Thymus (tissue), 11 donors: ENCODE results near the gene CUX1. TPM values are rescaled to one million over a fixed set of nuclear protein-coding genes. Genes with fewer than 3 reads are reported as not detected.

Source experiments
- DNase-seq, 9 donors: peaks; one replicate each; pipeline ENCODE4 v3.0.0-alpha.2; 2013; ENCODE audit warnings: low spot score in 9 of 9, low read depth in 6 of 9, missing footprints in 1 of 9
- H3K27ac ChIP-seq, 2 donors: one replicate each; pipeline ENCODE4 v1.5.1; 2013; ENCODE audit warnings: control low read depth in 1 of 2, low read depth in 1 of 2, low read length in 1 of 2, mild to moderate bottlenecking in 1 of 2, moderate library complexity in 1 of 2
- H3K27me3 ChIP-seq, 2 donors: one replicate each; pipeline ENCODE4 v1.5.1; 2013; ENCODE audit warnings: low read length in 1 of 2; ENCODE audit not compliant: control insufficient read depth in 2 of 2, insufficient read depth in 1 of 2
- H3K36me3 ChIP-seq, 2 donors: one replicate each; pipeline ENCODE4 v1.5.1; 2013; ENCODE audit warnings: low read length in 1 of 2, mild to moderate bottlenecking in 1 of 2, moderate library complexity in 1 of 2; ENCODE audit not compliant: control insufficient read depth in 2 of 2, insufficient read depth in 2 of 2
- H3K4me1 ChIP-seq, 2 donors: one replicate each; pipeline ENCODE4 v1.5.1; 2013; ENCODE audit warnings: low read length in 2 of 2; ENCODE audit not compliant: control insufficient read depth in 2 of 2, insufficient read depth in 2 of 2
- H3K4me3 ChIP-seq, 2 donors: one replicate each; pipeline ENCODE4 v1.5.1; 2013; ENCODE audit warnings: low read length in 2 of 2, control low read depth in 1 of 2, mild to moderate bottlenecking in 1 of 2
- H3K9me3 ChIP-seq, 2 donors: one replicate each; pipeline ENCODE4 v1.5.1; 2013; ENCODE audit warnings: low read length in 1 of 2, mild to moderate bottlenecking in 1 of 2; ENCODE audit not compliant: control insufficient read depth in 2 of 2, insufficient read depth in 1 of 2
- WGBS: extraction: QIAGEN DNeasy Blood & Tissue Kit; methylation state at CpG from one replicate; pipeline ENCODE4 v1.1.7; 2013; 5-methylcytosine and 5-hydroxymethylcytosine counted together
- polyA plus RNA-seq: library from polyadenylated mRNA; stranded (reverse); fragments of 200-250 nt; gene quantifications from one replicate; pipeline ENCODE4 v1.2.3, GENCODE V29; 2013
- total RNA-seq: library from RNA; stranded (reverse); fragments of 120-200 nt; gene quantifications from one replicate; pipeline ENCODE4 v1.2.4, GENCODE V29; 2013
- donor health status: healthy.

CUX1 gene
- total and polyA plus RNA-seq, 2 donors, result 27.8 to 35.0 TPM

GRCh38 chr7:102188746-102189145, 371.3 kb downstream of the CUX1 start:
- Histone ChIP-seq H3K9me3 (no peaks in the 10 kb centered on the region), H3K27me3 (no peaks in the 10 kb centered on the region), H3K4me1 (peaks cover 0 to 6% of the 10 kb centered on the region in 2 donors), H3K36me3 (peaks cover 64 to 79% of the 10 kb centered on the region in 2 donors), H3K4me3 (no peak overlapping the region), H3K27ac (peak overlapping the region in 1 of 2 donors; percentile 58)
- no peak for DNase-seq
- WGBS, result 94% methylated on average over 7 of the region's 7 CpGs

GRCh38 chr7:102189756-102190155, 372.3 kb downstream of the CUX1 start:
- Histone ChIP-seq H3K4me1 (peaks cover 0 to 6% of the 10 kb centered on the region in 2 donors), H3K27me3 (no peaks in the 10 kb centered on the region), H3K9me3 (no peaks in the 10 kb centered on the region), H3K4me3 (no peak overlapping the region), H3K36me3 (peaks cover 66 to 79% of the 10 kb centered on the region in 2 donors), H3K27ac (no peak overlapping the region)
- WGBS, result 97% methylated on average over 7 of the region's 7 CpGs
- DNase-seq, result no peak

- H3K9me3 ChIP-seq, result no peaks in the 10 kb centered on the region
- WGBS, result 97% methylated on average over 13 of the region's 13 CpGs
- H3K36me3 ChIP-seq, result peaks cover 64 to 78% of the 10 kb centered on the region in 2 donors
- H3K4me1 ChIP-seq, result peaks cover 0 to 5% of the 10 kb centered on the region in 2 donors
- DNase-seq, result no peak
- H3K27me3 ChIP-seq, result no peaks in the 10 kb centered on the region
- no peak overlapping the region for H3K27ac ChIP-seq
- H3K4me3 ChIP-seq, result no peak overlapping the region
Measured at GRCh38 chr7:102190776-102191350, 373.4 kb downstream of the CUX1 start.

- peaks cover 0 to 7% of the 10 kb centered on the region in 2 donors for H3K4me1 ChIP-seq
- H3K27ac ChIP-seq, result no peak overlapping the region
- peaks cover 72 to 83% of the 10 kb centered on the region in 2 donors for H3K36me3 ChIP-seq
- H3K4me3 ChIP-seq, result no peak overlapping the region
- 95% methylated on average over 17 of the region's 17 CpGs for WGBS
- no peaks in the 10 kb centered on the region for H3K27me3 ChIP-seq
- no peak for DNase-seq
- H3K9me3 ChIP-seq, result no peaks in the 10 kb centered on the region
Measured at GRCh38 chr7:102191556-102192379, 374.3 kb downstream of the CUX1 start.

GRCh38 chr7:102192790-102193189, 375.4 kb downstream of the CUX1 start:
- H3K4me3 ChIP-seq, result no peak overlapping the region
- no peak overlapping the region for H3K27ac ChIP-seq
- peaks cover 82 to 91% of the 10 kb centered on the region in 2 donors for H3K36me3 ChIP-seq
- H3K27me3 ChIP-seq, result no peaks in the 10 kb centered on the region
- H3K4me1 ChIP-seq, result peaks cover 0 to 7% of the 10 kb centered on the region in 2 donors
- H3K9me3 ChIP-seq, result no peaks in the 10 kb centered on the region
- 97% methylated on average over 3 of the region's 3 CpGs for WGBS
- no peak for DNase-seq

- Histone ChIP-seq H3K4me1 (peaks cover 0 to 4% of the 10 kb centered on the region in 2 donors), H3K27me3 (no peaks in the 10 kb centered on the region), H3K4me3 (no peak overlapping the region), H3K27ac (no peak overlapping the region), H3K9me3 (no peaks in the 10 kb centered on the region), H3K36me3 (peaks cover 88 to 94% of the 10 kb centered on the region in 2 donors)
- no peak for DNase-seq
- 99% methylated on average over 8 of the region's 8 CpGs for WGBS
Measured at GRCh38 chr7:102193806-102194205, 376.4 kb downstream of the CUX1 start.

- Histone ChIP-seq H3K4me3 (no peak overlapping the region), H3K36me3 (peaks cover 88 to 94% of the 10 kb centered on the region in 2 donors), H3K27ac (peak overlapping the region in 1 of 2 donors; percentile 43), H3K4me1 (peaks cover 0 to 4% of the 10 kb centered on the region in 2 donors), H3K27me3 (no peaks in the 10 kb centered on the region), H3K9me3 (no peaks in the 10 kb centered on the region)
- DNase-seq, result no peak
- WGBS, result 98% methylated on average over 34 of the region's 34 CpGs
Measured at GRCh38 chr7:102195361-102195760, 377.9 kb downstream of the CUX1 start.

GRCh38 chr7:102196028-102196427, 378.6 kb downstream of the CUX1 start:
- H3K4me3 ChIP-seq, result no peak overlapping the region
- no peaks in the 10 kb centered on the region for H3K9me3 ChIP-seq
- no peak for DNase-seq
- WGBS, result 97% methylated on average over 25 of the region's 25 CpGs
- H3K27ac ChIP-seq, result peak overlapping the region in 1 of 2 donors; percentile 43
- H3K27me3 ChIP-seq, result no peaks in the 10 kb centered on the region
- H3K4me1 ChIP-seq, result peaks cover 0 to 4% of the 10 kb centered on the region in 2 donors
- peaks cover 89 to 94% of the 10 kb centered on the region in 2 donors for H3K36me3 ChIP-seq

GRCh38 chr7:102197161-102197560, 379.7 kb downstream of the CUX1 start:
- Histone ChIP-seq H3K9me3 (no peaks in the 10 kb centered on the region), H3K27me3 (no peaks in the 10 kb centered on the region), H3K4me3 (no peak overlapping the region), H3K27ac (no peak overlapping the region), H3K36me3 (peaks cover 94% of the 10 kb centered on the region in 2 donors), H3K4me1 (peaks cover 0 to 4% of the 10 kb centered on the region in 2 donors)
- DNase-seq, result no peak
- 97% methylated on average over 17 of the region's 17 CpGs for WGBS
